NCI-H2196 treated with DMSO at 0.1 percent for 48 hours (cell line): ENCODE measurements around the gene PSENEN.
A peak's percentile ranks its signal among the peaks of the same experiment; 100 is the strongest.

Experiments
- DNase-seq: peaks from one replicate; lab custom pipeline; 2025; ENCODE audit not compliant: unreplicated experiment; lab: John Stamatoyannopoulos, UW

PSENEN gene, protein sequence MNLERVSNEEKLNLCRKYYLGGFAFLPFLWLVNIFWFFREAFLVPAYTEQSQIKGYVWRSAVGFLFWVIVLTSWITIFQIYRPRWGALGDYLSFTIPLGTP

DNA sequence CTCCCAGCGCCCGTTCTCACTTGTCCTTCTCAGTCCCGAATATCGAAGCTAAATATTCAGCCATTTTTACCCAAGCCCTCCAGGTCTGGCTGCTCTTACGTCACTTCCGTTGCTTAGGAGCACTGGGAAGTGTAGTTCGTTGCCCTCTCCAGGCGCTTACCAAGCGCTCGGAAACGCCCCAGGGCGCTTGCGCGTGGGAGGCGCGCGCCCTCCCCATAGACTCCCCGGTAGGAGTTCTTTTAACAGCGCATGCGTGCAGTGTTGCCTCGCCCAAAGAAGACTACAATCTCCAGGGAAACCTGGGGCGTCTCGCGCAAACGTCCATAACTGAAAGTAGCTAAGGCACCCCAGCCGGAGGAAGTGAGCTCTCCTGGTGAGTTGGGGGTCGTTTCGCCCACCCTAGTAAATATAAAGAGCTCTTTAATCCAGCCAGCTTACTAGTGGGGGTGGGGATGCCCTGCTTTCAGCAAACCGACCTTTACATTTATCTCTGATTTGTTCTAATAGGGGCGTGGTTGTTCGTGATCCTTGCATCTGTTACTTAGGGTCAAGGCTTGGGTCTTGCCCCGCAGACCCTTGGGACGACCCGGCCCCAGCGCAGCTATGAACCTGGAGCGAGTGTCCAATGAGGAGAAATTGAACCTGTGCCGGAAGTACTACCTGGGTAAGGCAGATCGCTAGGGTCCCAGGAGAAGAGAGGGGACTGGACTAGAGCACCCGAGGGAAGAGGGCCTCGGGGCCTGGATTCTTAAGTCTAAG, at the start of gene PSENEN, which contains the start of gene U2AF1L4:
Gene PSENEN (plus strand): TSS at position 324 of the 759 bp plus-strand sequence. CDS start 280 bp downstream, at position 604.
Gene U2AF1L4 (minus strand): TSS at position 91 of the 759 bp plus-strand sequence. CDS start 27 bp downstream, at position 64.
- DNase-seq, result peak; percentile 99

DNA sequence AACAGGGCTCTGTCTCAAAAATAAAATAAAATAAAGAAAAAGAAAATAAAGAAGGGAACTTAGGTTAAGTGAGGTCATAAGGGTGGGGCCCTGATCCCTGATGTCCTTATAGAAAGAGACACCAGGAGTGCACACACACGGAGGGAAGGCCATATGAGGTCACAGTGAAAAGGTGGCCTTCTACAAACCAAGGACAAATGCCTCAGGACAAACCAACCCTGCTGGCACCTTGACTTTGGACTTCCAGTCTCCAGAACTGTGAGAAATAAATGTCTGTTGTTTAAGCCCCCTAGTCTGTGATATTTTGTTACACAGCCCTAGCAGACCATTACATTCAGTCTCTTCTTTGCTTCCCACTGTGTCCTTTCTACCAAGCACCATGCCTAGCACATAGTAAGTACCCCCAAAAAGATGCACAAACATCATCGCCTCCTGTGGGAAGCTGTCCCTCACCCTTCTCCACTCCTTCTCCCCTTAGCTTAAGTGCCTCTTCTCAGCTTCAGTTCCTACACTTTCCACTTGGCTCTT, 49.5 kb upstream of the PSENEN start:
- DNase-seq, result no peak

DNA sequence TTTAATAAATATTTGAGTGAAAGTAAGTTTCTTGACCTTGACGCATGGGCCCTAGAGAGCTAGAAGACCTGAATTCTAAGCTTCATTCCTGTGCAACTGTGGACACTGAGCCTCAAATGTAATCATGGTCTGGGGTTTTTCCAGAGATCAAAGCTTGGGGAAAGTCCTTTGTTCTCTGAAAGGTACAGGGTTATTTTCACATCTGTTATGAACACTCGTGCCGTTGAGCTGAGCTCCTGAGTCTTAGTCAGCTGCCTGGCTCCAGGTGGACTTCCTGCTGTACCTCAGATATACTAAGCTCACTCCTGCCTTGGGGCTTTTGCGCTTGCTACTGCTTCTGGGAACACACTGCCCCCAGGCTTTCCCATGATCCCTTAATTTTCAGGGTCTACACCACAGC, 48.6 kb upstream of the PSENEN start:
- no peak for DNase-seq

DNA sequence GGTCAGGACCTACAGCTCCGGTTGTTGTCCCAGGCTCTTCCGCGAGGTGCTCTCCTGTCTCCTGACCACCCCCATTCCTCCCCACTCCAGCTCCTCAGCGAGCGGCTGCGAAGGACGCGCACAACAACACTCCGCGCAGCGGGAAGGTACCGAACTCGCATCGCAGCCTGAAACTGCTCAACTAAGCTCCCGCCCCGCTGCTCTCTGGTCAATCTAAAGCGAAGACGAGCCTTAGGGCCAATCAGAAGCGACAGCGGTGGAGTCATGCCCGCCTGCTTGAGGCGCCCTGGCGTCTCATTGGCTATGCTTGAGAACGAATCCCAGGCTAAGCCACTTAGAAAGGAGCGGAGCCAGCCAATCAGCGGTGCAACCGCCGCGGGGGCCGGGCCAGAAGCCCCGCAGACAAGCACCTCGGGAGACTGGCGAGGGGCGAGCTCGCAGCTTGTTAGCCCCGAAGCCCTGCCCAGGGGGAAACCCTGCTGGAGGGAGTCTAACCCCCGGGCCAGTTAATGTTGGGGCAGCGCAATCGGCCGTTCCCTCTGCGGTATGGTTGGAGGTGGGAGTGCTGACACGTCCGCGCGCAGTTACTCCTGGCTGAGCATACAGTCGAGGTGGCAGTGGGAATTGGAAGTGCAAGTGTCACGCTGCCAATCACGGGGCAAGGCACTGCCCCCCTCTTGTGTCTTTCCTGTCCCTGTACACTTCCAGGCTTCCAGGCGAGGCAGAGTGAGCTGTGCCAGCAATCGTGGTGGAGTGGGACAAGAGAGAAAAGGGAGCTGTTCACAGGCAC, 43.0 kb upstream of the PSENEN start:
- peak; percentile 97 for DNase-seq

DNA sequence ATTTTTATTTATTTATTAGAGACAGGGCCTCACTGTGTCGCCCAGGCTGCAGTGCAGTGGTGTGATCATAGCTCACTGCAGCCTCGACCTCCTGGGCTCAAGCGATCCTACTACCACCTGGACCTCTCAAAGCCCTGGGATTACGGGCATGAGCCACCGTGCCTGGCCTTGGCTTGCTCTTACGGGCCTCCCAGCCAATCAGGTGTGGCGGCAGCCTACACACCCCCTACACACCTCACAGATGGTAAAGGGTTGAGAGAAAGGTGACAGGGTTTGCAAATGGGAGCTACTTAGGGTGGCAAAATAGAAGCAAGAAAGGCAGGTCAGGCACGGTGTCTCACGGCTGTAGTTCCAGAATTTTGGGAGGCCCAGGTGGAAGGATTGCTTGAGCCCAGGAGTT, 42.1 kb upstream of the PSENEN start:
- peak; percentile 28 for DNase-seq

DNA sequence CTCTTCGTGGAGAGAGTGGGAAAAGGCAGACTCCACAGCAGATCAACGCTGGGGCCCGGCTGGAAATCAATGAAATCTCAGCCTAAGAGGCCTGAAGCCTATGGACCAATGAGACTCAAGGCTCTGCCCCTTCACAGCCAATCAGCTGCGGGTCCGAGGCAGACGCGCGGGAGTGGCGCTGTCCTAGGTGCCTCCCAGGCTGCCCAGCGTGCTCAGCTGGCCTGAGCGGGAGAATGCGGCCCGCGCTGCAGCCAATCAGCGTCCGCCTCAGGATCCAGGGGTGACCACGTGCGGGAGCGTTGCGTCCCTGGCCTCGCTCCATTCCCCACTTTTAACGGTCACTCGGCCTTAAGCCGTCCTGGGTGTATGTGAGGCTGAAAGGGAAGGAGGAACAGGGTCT, 41.2 kb upstream of the PSENEN start, which contains the start of gene ZBTB32:
Gene ZBTB32 (plus strand): TSS at position 341 of the 400 bp plus-strand sequence. CDS start 10,069 bp downstream, outside the sequence.
- no peak for DNase-seq

DNA sequence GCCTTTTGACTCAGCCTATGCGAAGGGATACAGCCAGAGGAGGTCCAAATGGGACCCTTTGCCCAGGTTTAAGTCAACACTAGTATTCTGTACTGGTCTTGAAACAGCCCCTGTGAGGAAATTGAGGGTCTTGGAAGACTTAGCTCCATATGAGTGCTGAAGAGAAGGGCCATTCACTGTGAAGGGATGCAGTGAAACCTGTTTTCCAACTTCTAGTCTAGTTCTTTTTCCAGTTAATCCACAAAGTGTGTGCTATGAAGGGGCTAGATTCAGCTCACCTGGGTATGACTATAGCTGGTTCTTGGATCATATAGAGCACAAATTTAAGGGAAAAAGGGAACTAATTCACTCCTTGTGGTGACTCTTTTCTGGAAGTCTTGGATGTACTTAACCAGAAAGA, 37.1 kb upstream of the PSENEN start:
- DNase-seq, result no peak

DNA sequence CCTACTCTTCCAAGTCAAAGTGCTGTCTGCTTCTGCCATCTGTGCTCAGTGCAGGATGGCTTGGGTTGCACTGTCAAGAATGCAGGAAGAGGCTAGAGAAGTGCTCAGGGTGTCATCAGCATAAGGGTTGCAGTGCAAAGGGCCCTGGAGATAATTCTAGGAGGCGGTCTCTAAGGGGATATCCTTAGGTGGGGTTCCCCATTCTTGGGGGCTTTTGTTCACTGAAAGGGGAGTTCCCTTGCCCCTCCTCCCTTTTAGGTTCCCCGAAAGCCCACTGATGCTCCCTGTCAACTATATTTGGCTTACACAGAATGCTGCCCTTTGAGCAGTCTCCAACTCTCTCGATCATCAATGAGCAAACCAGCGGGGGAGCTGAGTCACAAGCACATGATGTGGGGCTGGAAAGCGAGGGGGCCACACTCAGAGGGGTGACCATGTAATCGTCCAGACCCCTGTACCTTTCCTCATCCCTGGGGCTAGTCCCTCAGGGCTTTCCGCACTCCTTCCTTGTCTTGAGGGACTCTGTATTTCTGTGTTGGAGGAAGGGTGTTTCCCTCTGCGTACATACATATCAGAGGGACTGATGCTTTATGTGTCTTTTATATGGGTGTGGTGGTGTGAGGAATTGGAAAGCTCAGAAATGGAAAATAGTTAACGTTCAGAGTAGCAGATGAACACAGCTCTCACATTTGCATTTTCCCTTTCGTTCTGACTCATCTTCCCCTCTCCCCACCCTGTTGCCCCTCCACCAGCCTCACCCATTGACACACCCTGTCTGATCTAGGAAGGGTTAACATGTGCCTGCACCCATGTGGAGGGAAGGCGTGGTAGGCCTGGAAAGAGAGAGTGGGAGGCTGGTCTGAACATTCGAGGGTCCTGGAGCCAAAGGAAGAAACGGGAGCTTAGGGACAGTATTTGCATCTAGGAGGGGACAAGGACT, 34.4 kb upstream of the PSENEN start:
- no peak for DNase-seq

DNA sequence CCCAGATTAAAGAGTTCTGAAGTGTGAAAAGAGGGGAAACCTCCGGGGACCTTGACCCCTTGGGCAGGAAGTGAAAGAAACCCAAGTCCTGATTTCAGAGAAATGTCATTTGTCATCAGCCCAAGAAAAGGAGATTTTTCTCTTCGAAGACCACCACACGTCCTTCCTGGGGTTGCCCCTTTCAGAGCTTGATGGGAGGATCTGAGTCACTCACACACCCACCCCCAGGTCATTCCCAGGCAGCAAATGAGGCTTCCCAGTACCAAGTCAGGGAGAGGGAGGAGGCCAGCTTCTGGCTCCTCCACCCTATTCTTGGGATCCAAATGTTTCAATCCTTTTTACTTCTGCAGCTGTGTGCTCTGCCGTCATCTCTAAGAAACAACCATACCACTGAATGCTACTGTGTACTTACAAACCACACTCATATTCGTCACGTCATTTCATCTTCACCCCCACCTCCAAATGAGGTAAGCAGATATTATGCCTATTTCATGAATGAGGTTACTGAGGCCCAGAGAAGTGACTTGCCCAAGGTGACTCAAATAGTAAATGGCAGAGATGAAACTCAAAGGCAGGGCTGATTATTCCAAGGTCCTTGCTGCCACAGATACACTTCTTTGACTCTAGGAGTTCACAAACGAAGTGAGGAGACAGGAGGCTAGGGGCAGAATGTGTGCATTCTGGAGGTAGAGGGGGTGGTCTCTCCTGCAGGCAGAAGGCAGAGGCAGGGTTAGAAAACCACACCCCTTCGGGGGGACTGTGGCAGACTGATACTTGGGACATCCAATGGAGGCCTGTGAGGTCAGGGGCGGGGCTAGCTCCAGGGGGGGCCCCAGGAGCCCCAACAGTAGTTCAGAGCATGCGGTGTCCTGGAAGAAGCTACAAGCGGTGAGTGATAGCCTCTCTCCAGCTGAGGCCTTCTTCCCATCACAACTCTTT, 32.6 kb upstream of the PSENEN start:
- no peak for DNase-seq

DNA sequence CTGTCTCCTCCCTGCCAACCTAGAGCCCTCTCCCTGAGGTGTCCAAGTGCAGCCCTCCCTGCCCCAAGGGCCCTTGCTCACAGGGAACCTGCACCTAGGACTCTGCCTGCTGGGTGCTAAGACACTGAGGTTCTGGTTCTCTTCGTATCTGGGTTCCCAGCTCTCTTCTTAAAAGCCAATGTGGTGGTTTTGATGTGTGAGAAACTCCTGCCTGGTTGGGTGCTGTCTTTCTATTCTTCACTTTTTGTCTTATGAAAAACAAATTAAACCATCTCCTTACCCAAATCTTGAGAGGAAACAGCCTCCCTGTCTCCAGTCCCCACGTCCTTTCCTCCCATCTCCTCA, 32.0 kb upstream of the PSENEN start:
- DNase-seq, result no peak

DNA sequence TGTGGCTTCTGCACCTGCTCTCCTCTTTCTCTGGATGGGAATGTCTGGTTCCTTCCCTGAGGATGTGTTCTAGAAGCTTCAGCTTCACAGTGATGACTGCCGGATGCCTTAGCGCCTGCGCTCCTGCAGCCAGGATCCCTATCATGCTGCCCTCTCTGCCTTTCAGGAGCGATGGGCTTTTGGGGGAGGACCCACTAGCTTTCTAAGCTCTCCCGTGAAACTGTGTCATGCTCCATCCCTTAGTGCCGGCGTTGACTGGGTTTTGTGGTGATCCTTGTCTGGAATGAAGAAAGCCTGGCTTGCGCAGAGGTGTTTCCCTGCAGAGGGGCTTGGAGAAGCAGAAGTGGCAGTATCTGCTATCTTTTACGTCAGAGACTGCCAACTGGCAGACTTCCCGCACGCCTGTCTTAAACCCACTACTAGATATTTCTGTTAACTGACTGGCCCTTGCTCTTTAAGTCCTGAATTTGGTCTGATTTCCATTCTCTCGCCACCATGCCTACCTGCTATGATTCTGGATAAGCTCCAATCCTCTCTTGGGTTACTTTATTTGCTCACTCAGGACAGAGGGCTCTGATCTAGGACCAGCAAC, 31.5 kb upstream of the PSENEN start:
- DNase-seq, result no peak

DNA sequence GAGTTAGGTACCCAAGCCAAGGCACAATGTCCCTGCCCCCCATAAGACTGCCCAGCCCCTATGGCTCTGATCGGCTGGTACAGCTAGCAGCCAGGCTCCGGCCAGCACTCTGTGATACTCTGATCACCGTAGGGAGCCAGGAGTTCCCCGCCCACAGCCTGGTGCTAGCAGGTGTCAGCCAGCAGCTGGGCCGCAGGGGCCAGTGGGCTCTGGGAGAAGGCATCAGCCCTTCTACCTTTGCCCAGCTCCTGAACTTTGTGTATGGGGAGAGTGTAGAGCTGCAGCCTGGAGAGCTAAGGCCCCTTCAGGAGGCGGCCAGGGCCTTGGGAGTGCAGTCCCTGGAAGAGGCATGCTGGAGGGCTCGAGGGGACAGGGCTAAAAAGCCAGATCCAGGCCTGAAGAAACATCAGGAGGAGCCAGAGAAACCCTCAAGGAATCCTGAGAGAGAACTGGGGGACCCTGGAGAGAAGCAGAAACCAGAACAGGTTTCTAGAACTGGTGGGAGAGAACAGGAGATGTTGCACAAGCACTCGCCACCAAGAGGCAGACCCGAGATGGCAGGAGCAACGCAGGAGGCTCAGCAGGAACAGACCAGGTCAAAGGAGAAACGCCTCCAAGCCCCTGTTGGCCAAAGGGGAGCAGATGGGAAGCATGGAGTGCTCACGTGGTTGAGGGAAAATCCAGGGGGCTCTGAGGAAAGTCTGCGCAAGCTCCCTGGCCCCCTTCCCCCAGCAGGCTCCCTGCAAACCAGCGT, 30.7 kb upstream of the PSENEN start:
- DNase-seq, result no peak

DNA sequence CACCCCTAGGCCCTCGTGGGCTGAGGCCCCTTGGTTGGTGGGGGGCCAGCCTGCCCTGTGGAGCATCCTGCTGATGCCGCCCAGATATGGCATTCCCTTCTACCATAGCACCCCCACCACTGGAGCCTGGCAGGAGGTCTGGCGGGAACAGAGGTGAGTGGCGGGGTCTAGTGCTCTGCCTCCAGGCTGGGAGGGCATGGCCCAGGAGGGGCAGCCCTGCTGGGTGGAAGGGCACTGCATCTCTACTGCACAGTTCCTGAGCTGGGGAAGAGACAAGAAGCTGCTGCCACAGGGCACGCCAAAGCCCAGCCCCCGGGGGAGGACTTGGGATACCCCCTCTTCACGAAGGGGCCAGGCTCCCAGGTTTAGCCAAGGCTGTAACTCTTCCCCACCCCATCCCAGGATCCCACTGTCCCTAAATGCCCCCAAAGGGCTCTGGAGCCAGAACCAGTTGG, 30.1 kb upstream of the PSENEN start:
- no peak for DNase-seq

DNA sequence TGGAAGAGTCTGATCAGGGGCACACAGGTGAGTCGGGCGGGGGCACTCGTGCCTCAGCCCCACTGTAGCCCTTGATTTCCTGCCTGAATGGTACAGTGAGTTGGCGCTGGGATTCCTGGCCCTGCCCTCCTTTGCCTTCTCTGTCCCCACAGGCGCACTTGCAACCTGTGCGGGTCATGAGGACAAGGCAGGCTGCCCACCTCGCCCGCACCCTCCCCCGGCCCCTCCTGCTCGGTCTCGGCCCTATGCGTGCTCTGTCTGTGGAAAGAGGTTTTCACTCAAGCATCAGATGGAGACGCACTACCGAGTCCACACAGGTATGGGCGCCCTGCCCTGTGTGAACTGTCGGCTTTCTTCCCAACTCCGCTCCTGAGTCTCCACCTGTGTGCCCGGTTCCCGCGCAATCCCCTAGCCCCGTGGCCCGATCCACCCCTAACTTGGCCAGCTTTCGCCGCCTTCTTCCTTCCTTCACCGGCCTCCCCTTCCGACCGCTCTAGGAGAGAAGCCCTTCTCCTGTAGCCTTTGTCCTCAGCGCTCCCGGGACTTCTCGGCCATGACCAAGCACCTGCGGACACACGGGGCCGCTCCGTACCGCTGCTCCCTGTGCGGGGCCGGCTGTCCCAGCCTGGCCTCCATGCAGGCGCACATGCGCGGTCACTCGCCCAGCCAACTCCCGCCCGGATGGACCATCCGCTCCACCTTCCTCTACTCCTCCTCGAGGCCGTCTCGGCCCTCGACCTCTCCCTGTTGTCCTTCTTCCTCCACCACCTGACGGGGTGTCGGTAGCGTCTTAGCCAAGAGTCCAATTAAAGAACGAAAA, 29.3 kb upstream of the PSENEN start:
- DNase-seq, result no peak

DNA sequence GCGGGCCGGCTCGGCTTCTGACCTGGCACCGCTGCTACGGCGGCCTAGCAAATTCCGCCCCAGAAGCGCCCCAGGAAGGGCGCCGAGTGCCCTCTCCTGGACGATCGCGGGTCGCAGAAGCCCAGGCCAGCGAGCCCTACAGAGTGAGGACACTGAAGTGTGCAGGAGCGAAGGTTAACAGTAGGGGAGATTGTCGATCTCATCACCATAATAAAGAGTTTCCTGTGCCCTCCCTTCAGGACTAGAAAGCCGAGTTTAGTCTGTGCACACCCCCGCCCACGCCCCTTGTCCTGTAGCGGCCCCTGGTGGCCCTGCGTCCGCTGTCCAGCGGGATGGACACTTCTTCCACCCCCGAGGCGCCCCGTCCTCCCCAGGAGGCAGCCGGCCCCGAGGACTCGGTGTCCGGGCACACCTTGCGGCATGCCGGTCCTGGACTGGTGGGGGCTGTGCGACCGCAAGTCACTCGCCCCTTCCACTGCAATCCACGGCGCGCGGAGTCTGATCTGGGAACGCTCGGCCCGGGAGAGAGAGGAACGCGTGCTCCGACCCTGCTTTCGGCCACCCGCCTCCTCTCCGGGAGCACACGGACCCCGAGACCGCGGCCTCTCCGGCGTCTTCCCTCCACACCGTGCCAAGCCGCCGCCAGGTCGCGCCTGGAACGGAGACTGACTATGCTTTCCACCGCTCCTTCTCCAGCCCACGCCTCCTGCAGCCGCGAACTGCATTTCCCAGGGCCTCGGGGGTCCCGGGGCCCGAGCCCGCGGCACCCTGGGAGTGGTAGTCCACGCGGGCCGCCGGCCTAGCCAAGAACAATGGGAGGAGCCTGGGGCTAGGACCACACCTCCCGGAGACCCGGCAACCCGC, 28.4 kb upstream of the PSENEN start:
- DNase-seq, result peak; percentile 85

DNA sequence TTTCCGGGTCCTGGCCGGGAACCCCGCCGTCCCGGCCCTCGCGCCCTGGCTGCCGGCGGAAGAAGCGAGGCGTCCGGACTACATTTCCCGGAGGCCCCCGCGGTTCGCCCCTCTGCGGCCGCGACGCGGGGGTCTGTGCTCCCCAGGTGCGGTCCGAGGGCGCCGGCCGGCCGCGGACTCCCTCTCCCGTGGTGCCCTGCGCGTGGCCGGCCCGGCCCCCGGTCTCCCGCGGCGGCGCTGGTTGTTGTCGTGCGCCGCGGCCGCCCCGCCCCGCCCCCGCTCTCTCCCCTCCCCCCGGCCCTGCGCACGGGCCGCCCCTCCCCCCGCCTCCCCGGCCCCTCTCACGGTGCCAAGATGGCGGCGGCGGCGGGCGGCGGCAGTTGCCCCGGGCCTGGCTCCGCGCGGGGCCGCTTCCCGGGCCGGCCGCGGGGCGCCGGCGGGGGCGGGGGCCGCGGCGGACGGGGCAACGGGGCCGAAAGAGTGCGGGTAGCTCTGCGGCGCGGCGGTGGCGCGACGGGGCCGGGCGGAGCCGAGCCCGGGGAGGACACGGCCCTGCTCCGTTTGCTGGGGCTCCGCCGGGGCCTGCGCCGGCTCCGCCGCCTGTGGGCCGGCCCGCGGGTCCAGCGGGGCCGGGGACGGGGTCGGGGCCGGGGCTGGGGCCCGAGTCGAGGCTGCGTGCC, 27.6 kb upstream of the PSENEN start, which contains the start of gene KMT2B:
Gene KMT2B (plus strand): TSS at position 339 of the 680 bp plus-strand sequence. CDS start 16 bp downstream, at position 355.
- DNase-seq, result peak; percentile 91
